SK-N-MC (cell line): ENCODE data around the gene MPP1.
A peak's percentile ranks its signal among the peaks of the same experiment; 100 is the strongest.

Source experiments
- DNase-seq: peaks from one replicate; pipeline ENCODE4 v3.0.0-alpha.2; 2011; ENCODE audit warnings: low read depth, low spot score
- H3K27ac ChIP-seq: fragments of 200-600 bp; sonication (generic); 2 replicates; pipeline ENCODE4 v1.5.1; 2016; ENCODE audit warnings: mixed run types
- H3K36me3 ChIP-seq: fragments of 200-600 bp; sonication (generic); 2 replicates; pipeline ENCODE4 v1.6.1; 2017; ENCODE audit warnings: antibody characterized with exemption, low read length, mixed read lengths; ENCODE audit not compliant: insufficient read depth
- H3K4me3 ChIP-seq: fragments of 200-600 bp; sonication (generic); 2 replicates; pipeline ENCODE4 v1.5.1; 2016
- H3K9ac ChIP-seq: fragments of 200-600 bp; sonication (generic); 2 replicates; pipeline ENCODE4 v1.8.0; 2017; ENCODE audit warnings: mixed run types, mixed read lengths; ENCODE audit not compliant: insufficient read length
- H3K9me3 ChIP-seq: fragments of 200-600 bp; sonication (generic); 2 replicates; pipeline ENCODE4 v1.6.1; 2017; ENCODE audit warnings: low read depth, mild to moderate bottlenecking, antibody characterized with exemption, low read length, moderate library complexity, mixed read lengths
- EZH2 ChIP-seq: fragments of 200-600 bp; sonication (generic); IDR thresholded peaks from one replicate; pipeline ENCODE4 v1.6.1; 2017; ENCODE audit warnings: antibody characterized with exemption
- FOXP2 ChIP-seq: optimal IDR thresholded peaks from 2 replicates; pipeline ENCODE3; 2011; ENCODE audit warnings: mild to moderate bottlenecking, moderate library complexity; ENCODE audit not compliant: insufficient read depth; ENCODE audit errors: extremely low read length, control extremely low read depth
- POLR2AphosphoS5 ChIP-seq: IDR thresholded peaks from 2 replicates; pipeline ENCODE4 v1.6.1; 2012; ENCODE audit warnings: mild to moderate bottlenecking, low read depth, low read length, borderline replicate concordance

MPP1 gene

DNA sequence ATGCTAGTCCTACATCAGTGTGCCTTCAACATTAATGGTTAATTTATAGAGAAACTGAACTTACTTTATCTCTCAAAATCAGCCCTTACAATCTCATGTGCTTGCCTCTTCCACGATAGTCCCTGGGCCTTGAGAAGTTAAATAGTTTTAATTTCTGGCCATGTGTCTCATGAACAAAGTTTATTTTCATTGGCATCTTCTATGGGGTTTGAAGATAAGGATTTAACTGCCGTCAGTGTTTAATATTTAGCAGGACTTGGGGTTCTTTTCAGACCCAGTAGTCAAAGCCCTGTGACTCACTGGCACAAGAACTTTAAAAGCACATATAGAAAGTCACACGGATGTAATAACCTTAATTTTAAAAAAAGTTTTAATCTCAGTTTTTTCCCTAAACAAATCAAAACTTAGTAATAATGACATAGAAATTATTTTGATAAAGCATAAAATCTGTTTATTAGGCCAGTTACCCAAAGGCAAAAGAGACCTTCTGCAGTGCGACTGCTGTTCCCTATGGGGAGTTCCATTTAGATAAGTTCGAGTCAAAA, 10.1 kb upstream of the MPP1 start:
- TF ChIP-seq FOXP2 (no peak), POLR2AphosphoS5 (no peak), EZH2 (no peak)
- H3K4me3 ChIP-seq = no peak overlapping the region
- no peak overlapping the region for H3K27ac ChIP-seq
- no peak for DNase-seq
- H3K9ac ChIP-seq = no peak overlapping the region
- H3K36me3 ChIP-seq = no peaks in the 10 kb centered on the region
- H3K9me3 ChIP-seq = no peaks in the 10 kb centered on the region

DNA sequence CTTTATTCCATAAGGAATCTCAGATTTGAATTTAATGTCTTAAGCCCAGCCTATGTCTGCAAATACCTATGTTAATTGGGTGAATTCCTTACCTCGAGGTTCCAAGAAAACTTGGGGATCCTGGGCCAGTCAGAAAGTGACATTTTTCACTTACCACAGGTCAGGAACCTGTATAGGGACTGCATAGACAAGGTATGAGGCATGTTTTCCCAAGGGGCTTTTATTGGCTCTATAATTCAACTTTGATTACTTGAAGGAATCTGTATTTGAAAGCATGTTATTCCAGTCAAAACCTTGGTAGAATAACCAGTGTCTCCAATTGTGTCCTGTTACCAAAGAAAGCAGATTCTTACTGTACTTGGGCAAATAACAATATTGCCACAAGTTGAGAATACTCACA, 8.5 kb upstream of the MPP1 start:
- Histone ChIP-seq H3K9ac (no peak overlapping the region), H3K4me3 (no peak overlapping the region), H3K27ac (no peak overlapping the region), H3K9me3 (no peaks in the 10 kb centered on the region), H3K36me3 (no peaks in the 10 kb centered on the region)
- TF ChIP-seq EZH2 (no peak), POLR2AphosphoS5 (no peak), FOXP2 (no peak)
- no peak for DNase-seq

DNA sequence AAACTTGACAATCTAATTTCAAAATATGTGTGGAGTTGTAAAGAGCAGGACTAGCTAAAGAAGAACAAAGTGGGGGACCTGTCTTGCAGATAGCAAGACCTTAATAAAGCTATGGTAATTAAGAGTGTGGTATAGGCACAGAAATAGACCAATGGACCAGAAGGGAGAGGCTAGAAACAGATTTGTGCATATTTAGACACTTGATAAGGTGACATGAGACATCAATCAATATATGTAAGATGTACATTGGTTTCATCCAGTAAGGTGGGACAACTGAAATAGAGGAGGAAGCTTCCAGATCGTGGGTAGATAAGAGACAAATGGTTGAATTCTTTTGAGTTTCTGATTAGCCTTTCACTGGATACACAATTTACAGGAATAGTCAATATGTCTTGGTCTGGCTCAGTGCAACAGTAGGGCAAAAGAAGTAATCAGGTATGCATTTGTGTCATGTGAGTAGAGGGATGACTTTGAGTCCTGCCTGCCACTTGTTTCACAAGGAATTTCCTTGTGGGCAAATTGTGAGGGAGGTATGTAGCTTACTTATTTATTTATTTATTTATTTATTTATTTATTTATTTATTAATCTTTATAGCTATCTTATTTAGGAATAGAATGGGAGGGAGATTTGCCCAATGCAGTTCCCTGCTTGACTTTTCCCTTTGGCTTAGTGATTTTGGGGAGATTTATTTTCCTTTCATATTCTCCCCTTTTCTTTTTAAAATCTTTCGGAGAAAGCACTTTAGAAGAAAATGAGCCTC, 7.2 kb upstream of the MPP1 start:
- Histone ChIP-seq H3K27ac (no peak overlapping the region), H3K4me3 (no peak overlapping the region), H3K9me3 (no peaks in the 10 kb centered on the region), H3K9ac (no peak overlapping the region), H3K36me3 (no peaks in the 10 kb centered on the region)
- no peak for TF ChIP-seq POLR2AphosphoS5
- TF ChIP-seq EZH2 = no peak
- no peak for TF ChIP-seq FOXP2
- DNase-seq = no peak

DNA sequence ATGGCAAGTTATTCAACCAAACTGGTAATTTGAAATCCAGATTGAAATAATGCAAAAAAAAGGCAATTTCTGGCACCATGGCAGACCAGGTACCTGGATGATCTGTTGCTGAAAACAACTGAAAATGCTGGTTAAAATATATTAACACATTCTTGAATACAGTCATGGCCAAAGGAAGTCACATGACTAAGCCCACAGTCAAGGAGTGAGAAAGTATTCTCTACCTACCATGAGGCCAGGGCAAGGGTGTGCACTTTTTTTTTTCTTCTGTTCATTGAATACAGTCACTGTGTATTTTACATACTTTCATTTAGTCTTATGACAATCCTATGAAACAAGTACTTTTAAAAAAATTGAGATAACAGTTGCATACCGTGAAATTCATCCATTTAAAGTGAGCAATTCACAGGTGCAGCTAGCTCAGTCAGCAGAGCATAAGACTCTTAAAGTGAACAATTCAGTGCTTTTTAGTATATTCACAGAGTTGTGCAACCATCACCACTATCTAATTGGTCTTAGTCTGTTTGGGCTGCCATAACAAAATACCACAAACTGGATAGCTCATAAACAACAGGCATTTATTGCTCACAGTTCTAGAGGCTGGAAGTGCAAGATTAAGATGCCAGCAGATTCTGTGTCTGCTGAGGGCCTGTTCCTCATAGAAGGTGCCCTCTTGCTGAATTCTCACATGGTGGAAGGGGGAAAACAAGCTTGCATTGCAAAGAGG, 4.8 kb upstream of the MPP1 start:
- TF ChIP-seq EZH2 (no peak), FOXP2 (no peak), POLR2AphosphoS5 (no peak)
- Histone ChIP-seq H3K4me3 (no peak overlapping the region), H3K9me3 (no peaks in the 10 kb centered on the region), H3K36me3 (no peaks in the 10 kb centered on the region), H3K9ac (no peak overlapping the region), H3K27ac (no peak overlapping the region)
- no peak for DNase-seq

DNA sequence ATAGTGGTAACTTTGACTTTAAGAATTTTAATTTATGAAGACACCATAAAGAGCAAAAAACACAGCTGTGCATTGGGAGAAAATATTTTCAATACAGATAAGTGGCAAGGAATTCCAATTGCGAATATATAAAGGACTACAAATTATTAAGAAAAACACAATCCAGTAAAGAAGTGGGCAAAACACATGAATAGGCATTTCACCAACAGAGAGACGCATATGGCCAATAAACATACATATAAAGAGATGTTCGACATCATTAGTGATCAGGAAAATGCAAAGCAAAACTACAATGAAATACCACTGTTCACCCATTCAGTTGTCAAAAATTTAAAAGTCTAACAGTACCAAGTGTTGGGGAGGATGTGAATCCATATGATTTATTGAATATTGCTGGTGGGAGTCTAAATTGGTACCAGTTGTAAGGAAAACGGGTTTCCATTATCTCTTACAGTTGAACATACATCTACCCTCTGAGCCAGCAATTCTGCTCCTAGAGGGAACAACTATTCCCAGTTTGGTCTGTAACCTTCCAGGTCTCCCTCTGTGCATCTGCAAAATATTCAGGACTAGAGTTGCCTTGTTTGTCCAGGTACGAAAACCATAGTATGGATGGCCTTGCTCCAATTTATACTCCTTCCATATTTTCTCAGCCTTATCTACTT, 1.7 kb upstream of the MPP1 start:
- no peak overlapping the region for H3K9ac ChIP-seq
- H3K9me3 ChIP-seq = no peaks in the 10 kb centered on the region
- no peak for TF ChIP-seq FOXP2
- no peak for TF ChIP-seq EZH2
- no peak for TF ChIP-seq POLR2AphosphoS5
- H3K36me3 ChIP-seq = no peaks in the 10 kb centered on the region
- no peak overlapping the region for H3K27ac ChIP-seq
- no peak for DNase-seq
- H3K4me3 ChIP-seq = no peak overlapping the region

DNA sequence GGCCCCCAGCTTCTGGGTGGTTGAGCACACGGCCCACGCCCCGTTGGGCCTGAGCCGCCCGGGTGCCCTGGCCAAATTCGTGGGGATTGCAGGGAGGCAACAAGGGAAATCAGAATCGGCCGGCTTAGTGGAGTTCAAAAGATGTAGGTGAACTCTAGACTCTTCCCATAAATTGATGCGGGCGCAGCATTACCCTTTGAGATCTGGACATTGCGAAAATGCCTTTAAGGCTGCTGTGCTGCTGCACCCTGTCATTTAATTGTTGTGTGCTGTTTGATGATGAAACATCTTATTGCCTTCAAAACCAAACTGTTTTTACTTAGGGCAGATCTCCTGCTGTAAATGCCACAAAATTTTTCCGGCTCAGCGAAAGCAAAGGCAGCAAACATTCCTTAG, 409 bp upstream of the MPP1 start:
- H3K9me3 ChIP-seq = no peaks in the 10 kb centered on the region
- no peak for TF ChIP-seq POLR2AphosphoS5
- H3K36me3 ChIP-seq = no peaks in the 10 kb centered on the region
- no peak for DNase-seq
- peak overlapping the region; percentile 81 for H3K4me3 ChIP-seq
- no peak overlapping the region for H3K27ac ChIP-seq
- peak overlapping the region; percentile 63 for H3K9ac ChIP-seq

DNA sequence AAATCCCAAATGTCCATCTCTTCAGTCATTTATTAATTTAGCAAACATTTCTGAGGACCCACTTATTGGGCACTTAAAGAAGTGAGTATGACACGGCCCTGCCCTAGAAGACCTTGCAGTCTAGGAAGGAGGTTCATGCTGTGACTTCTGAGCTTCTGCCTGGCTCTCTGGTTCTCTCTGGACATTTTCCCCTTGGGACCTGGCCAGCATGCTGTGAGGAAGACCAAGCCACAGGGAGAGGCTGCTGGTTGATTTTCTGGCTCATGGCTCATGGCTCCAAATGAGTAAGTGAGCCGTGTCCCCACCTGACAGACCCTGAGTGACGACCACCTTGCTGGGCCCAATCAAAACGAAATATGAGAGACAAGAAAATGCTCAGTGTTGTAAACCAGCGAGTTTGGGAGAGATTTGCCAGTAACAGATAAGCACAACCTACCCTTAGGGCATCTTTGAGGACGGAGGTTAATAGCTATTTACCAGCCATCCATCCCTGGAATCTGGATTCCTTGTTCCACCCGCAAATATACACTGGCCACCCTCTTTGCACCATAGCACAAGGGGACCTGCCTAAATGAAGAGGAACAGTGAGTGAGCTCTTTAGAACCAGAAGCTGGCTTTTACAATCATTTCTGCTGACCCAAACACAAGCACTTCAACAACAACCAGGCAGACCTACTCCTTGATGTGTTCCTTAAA, 876 bp downstream of the MPP1 start:
- H3K27ac ChIP-seq = no peak overlapping the region
- peak overlapping the region; percentile 71 for H3K9ac ChIP-seq
- no peak for DNase-seq
- no peaks in the 10 kb centered on the region for H3K36me3 ChIP-seq
- TF ChIP-seq EZH2 = no peak
- no peak for TF ChIP-seq POLR2AphosphoS5
- no peak for TF ChIP-seq FOXP2
- peak overlapping the region; percentile 81 for H3K4me3 ChIP-seq
- no peaks in the 10 kb centered on the region for H3K9me3 ChIP-seq

DNA sequence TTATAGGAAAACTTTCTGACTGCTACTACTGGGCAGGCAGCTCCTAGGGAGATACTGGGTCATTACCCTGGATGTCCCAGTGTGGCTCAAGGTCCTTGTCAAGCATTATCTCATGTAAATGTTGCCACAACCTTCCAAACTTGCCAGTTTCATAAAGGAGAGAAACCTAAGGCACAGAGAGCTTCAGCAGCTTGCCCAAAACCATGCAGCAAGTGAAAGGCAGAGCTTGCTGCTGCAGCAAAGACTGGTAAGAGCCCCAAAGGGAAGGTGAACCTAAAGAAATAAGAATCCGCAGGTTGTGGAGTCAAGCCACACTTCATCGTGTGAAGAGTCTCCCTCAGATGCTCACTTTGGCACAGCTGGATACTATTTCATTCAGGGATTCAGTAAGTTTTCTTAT, 2.3 kb downstream of the MPP1 start:
- H3K9me3 ChIP-seq = no peaks in the 10 kb centered on the region
- no peak for DNase-seq
- no peak overlapping the region for H3K27ac ChIP-seq
- H3K4me3 ChIP-seq = no peak overlapping the region
- H3K9ac ChIP-seq = no peak overlapping the region
- no peak for TF ChIP-seq EZH2
- TF ChIP-seq POLR2AphosphoS5 = no peak
- no peak for TF ChIP-seq FOXP2
- H3K36me3 ChIP-seq = no peaks in the 10 kb centered on the region
